IMR-90 (cell line): Measurements from ENCODE around the gene TRAPPC3. TPM values are rescaled to one million over a fixed set of nuclear protein-coding genes. Genes with fewer than 3 reads are reported as not detected.

Experiments
- ATAC-seq: fragments of 200-7000 bp; cut with Tn5 transposase; 2 replicates; pipeline ENCODE4 v1.9.1; 2020; ENCODE audit warnings: low read depth, mild to moderate bottlenecking, moderate library complexity
- BruUV-seq: library from RNA; stranded (reverse); fragments of 400-500 nt; replicated peaks from 2 replicates; lab custom pipeline; 2021; lab: Mats Ljungman, UMichigan
- CTCF ChIA-PET: fragments of 300-600 bp; formaldehyde crosslinking; extraction: SDS; loops from one replicate; lab custom pipeline; 2021; ENCODE audit warnings: antibody characterized with exemption; lab: Yijun Ruan, JAX
- POLR2A ChIA-PET: fragments of 300-600 bp; sonication (Branson Sonifier 250); formaldehyde crosslinking; loops from one replicate; lab custom pipeline; 2022; ENCODE audit warnings: antibody characterized with exemption; ENCODE audit not compliant: unreplicated experiment; lab: Charles Lee
- DNase-seq: peaks from one replicate; pipeline ENCODE4 v3.0.0; 2013
- H2AFZ ChIP-seq: replicated peaks from 2 replicates; pipeline ENCODE3; 2013; ENCODE audit warnings: low read length, mild to moderate bottlenecking; ENCODE audit not compliant: poor library complexity
- H2AK5ac ChIP-seq: 2 replicates; pipeline ENCODE4 v1.6.1; 2013; ENCODE audit warnings: low read depth, low read length, inconsistent platforms
- H2AK9ac ChIP-seq: replicated peaks from 2 replicates; pipeline ENCODE3; 2013; ENCODE audit warnings: mild to moderate bottlenecking, low read depth, low read length, moderate library complexity; ENCODE audit not compliant: poor library complexity
- H2BK120ac ChIP-seq: 2 replicates; pipeline ENCODE4 v1.6.1; 2013; ENCODE audit warnings: low read depth, low read length, inconsistent platforms
- H2BK15ac ChIP-seq: 3 replicates; pipeline ENCODE4 v1.6.1; 2013; ENCODE audit warnings: low read depth, low read length, inconsistent platforms
- H2BK20ac ChIP-seq: 2 replicates; pipeline ENCODE4 v1.6.1; 2013; ENCODE audit warnings: low read depth, mild to moderate bottlenecking, inconsistent platforms, low read length, moderate library complexity
- H2BK5ac ChIP-seq: 2 replicates; pipeline ENCODE4 v1.6.1; 2013; ENCODE audit warnings: mild to moderate bottlenecking, low read depth, low read length, inconsistent platforms; ENCODE audit not compliant: poor library complexity, severe bottlenecking
- H3K14ac ChIP-seq: replicated peaks from 2 replicates; pipeline ENCODE4 v1.6.1; 2013; ENCODE audit warnings: low read depth, low read length, inconsistent platforms
- H3K18ac ChIP-seq: 2 replicates; pipeline ENCODE4 v1.6.1; 2013; ENCODE audit warnings: low read depth, low read length, control low read depth
- H3K23ac ChIP-seq: 2 replicates; pipeline ENCODE4 v1.6.1; 2013; ENCODE audit warnings: low read depth, low read length, inconsistent platforms
- H3K27ac ChIP-seq: 2 replicates; pipeline ENCODE4 v1.5.1; 2013; ENCODE audit warnings: mild to moderate bottlenecking, control low read depth, low read length; ENCODE audit not compliant: insufficient read depth
- H3K27me3 ChIP-seq: 2 replicates; pipeline ENCODE4 v1.6.1; 2013; ENCODE audit warnings: low read length; ENCODE audit not compliant: control insufficient read depth, insufficient read depth
- H3K36me3 ChIP-seq: 2 replicates; pipeline ENCODE4 v1.6.1; 2013; ENCODE audit warnings: low read length, mixed read lengths; ENCODE audit not compliant: control insufficient read depth, insufficient read depth
- H3K4ac ChIP-seq: 2 replicates; pipeline ENCODE4 v1.6.1; 2013; ENCODE audit warnings: low read depth, low read length, inconsistent platforms
- H3K4me1 ChIP-seq: 2 replicates; pipeline ENCODE4 v1.6.1; 2013; ENCODE audit warnings: low read length, mixed read lengths; ENCODE audit not compliant: control insufficient read depth, insufficient read depth
- H3K4me2 ChIP-seq: 2 replicates; pipeline ENCODE4 v1.6.1; 2013; ENCODE audit warnings: low read depth, mild to moderate bottlenecking, control low read depth, low read length, moderate library complexity
- H3K4me3 ChIP-seq: 2 replicates; pipeline ENCODE4 v1.5.1; 2013; ENCODE audit warnings: low read depth, mild to moderate bottlenecking, control low read depth, low read length, moderate library complexity; ENCODE audit not compliant: insufficient read depth
- H3K56ac ChIP-seq: 2 replicates; pipeline ENCODE4 v1.6.1; 2013; ENCODE audit warnings: low read length, inconsistent platforms; ENCODE audit not compliant: insufficient read depth; ENCODE audit errors: extremely low read depth
- H3K79me1 ChIP-seq, 2 experiments: 2 replicates each; pipeline ENCODE4 v1.6.1; 2013; ENCODE audit warnings: low read length in 2 of 2, inconsistent platforms in 1 of 2, low read depth in 1 of 2
- H3K9ac ChIP-seq: 2 replicates; pipeline ENCODE4 v1.6.1; 2013; ENCODE audit warnings: low read depth, low read length, control low read depth
- H3K9me1 ChIP-seq: 2 replicates; pipeline ENCODE4 v1.6.1; 2013; ENCODE audit warnings: low read length, inconsistent platforms; ENCODE audit not compliant: insufficient read depth
- H3K9me3 ChIP-seq: 2 replicates; pipeline ENCODE4 v1.6.1; 2013; ENCODE audit warnings: low read length; ENCODE audit not compliant: control insufficient read depth, insufficient read depth
- H4K20me1 ChIP-seq: 2 replicates; pipeline ENCODE4 v1.6.1; 2013; ENCODE audit warnings: low read length, inconsistent platforms; ENCODE audit not compliant: insufficient read depth
- H4K5ac ChIP-seq: 2 replicates; pipeline ENCODE4 v1.6.1; 2013; ENCODE audit warnings: mild to moderate bottlenecking, low read depth, low read length, control low read depth
- H4K8ac ChIP-seq, 2 experiments: 2 replicates each; pipeline ENCODE4 v1.6.1; 2013; ENCODE audit warnings: low read depth in 2 of 2, low read length in 2 of 2, control low read depth in 1 of 2, inconsistent platforms in 1 of 2
- H4K91ac ChIP-seq: 2 replicates; pipeline ENCODE4 v1.6.1; 2013; ENCODE audit warnings: low read depth, low read length, inconsistent platforms; ENCODE audit not compliant: insufficient read depth
- CHD1 ChIP-seq: IDR thresholded peaks from 2 replicates; pipeline ENCODE4 v1.6.1; 2012; ENCODE audit warnings: low read depth, low read length, improper control_type of control experiment
- MAFK ChIP-seq: IDR thresholded peaks from 2 replicates; pipeline ENCODE4 v1.6.1; 2012; ENCODE audit warnings: low read depth, low read length, improper control_type of control experiment
- MAZ ChIP-seq: IDR thresholded peaks from 2 replicates; pipeline ENCODE4 v1.6.1; 2012; ENCODE audit warnings: low read depth, mild to moderate bottlenecking, low read length, improper control_type of control experiment, moderate library complexity, borderline replicate concordance
- MXI1 ChIP-seq: IDR thresholded peaks from 2 replicates; pipeline ENCODE4 v1.6.1; 2012; ENCODE audit warnings: low read depth, mild to moderate bottlenecking, low read length, moderate library complexity, borderline replicate concordance
- RFX5 ChIP-seq: IDR thresholded peaks from 2 replicates; pipeline ENCODE4 v1.8.0; 2012; ENCODE audit warnings: low read depth, mild to moderate bottlenecking, low read length, moderate library complexity
- SMC3 ChIP-seq: fragments of 150-350 bp; IDR thresholded peaks from 2 replicates; pipeline ENCODE4 v1.6.1; 2016; ENCODE audit warnings: low read depth, mild to moderate bottlenecking, antibody characterized with exemption, low read length, moderate library complexity
- WGBS, 2 experiments: methylation state at CpG; one replicate each; pipeline versions ENCODE4 v1.1.5 to v1.1.7; 2013; ENCODE audit warnings: missing lambda C conversion rate in 2 of 2; ENCODE audit not compliant: insufficient read length in 1 of 2; ENCODE audit errors: extremely low coverage in 2 of 2; 5-methylcytosine and 5-hydroxymethylcytosine counted together
- dilution Hi-C: fragments of 300-500 bp; cut with HindIII; formaldehyde crosslinking; loops from one replicate; pipeline ENCODE4 v1.14.3; 2018; ENCODE audit warnings: low sequenced_read_pairs; ENCODE audit not compliant: unreplicated experiment
- in situ Hi-C: fragments of 300-500 bp; cut with MboI; formaldehyde crosslinking; loops from 3 replicates; pipeline ENCODE4 v1.14.3; 2019; ENCODE audit warnings: low sequenced_read_pairs, inconsistent platforms, mixed read lengths
- intact Hi-C: fragments of 100-400 bp; cut with micrococcal nuclease; formaldehyde crosslinking; loops from 2 replicates; pipeline ENCODE4 v1.10.0; 2022
- polyA plus RNA-seq, 3 experiments: library from polyadenylated mRNA; depleted of rRNA; stranded (reverse); fragments of >200 nt; gene quantifications; 2 replicates each; pipeline ENCODE4 v1.2.3, GENCODE V29; 2012; ENCODE audit warnings: low replicate concordance in 1 of 3
- total RNA-seq: library from RNA; depleted of rRNA; stranded (reverse); fragments of >200 nt; gene quantifications from 2 replicates; pipeline ENCODE4 v1.2.3, GENCODE V29; 2012
- TF ChIP-seq, protein P1 (sequence below): fragments of 150-350 bp; IDR thresholded peaks from 2 replicates; pipeline ENCODE4 v1.6.1; 2017; ENCODE audit warnings: mild to moderate bottlenecking, antibody characterized with exemption, low read length, low read depth
- TF ChIP-seq, protein P2 (sequence below): fragments of 150-350 bp; IDR thresholded peaks from 2 replicates; pipeline ENCODE4 v1.6.1; 2016; ENCODE audit warnings: low read depth, mild to moderate bottlenecking, low read length, moderate library complexity, borderline replicate concordance
- TF ChIP-seq, protein P3 (sequence below): conservative IDR thresholded peaks from 2 replicates; pipeline ENCODE4 v1.5.1; 2012; ENCODE audit warnings: mild to moderate bottlenecking, low read depth, low read length, improper control_type of control experiment

The TRAPPC3 gene
- total and polyA plus RNA-seq, 2 of the 4 experiments (the other 2 are of a cell fraction): 76.0 to 77.8 TPM

DNA sequence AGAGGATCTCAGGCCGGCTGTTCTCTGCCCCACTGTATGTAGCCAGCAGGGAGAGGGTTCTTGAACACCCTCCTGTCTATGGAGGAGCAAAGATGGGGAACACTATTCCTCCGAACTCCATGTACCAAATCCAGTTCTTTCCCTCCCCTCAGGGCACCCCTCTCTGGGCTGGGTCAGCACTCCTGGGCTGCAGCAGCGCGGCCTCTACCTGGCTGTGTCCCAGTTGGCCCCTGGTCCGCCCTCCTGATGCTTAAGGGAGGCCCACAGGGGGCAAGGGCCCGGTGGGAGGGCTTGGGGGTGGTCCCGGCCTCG is 61.1 kb downstream of the TRAPPC3 start (continued):
- TF ChIP-seq, protein P1, sequence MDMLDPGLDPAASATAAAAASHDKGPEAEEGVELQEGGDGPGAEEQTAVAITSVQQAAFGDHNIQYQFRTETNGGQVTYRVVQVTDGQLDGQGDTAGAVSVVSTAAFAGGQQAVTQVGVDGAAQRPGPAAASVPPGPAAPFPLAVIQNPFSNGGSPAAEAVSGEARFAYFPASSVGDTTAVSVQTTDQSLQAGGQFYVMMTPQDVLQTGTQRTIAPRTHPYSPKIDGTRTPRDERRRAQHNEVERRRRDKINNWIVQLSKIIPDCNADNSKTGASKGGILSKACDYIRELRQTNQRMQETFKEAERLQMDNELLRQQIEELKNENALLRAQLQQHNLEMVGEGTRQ: no peak
- TF ChIP-seq CHD1: no peak
- TF ChIP-seq SMC3: no peak

DNA sequence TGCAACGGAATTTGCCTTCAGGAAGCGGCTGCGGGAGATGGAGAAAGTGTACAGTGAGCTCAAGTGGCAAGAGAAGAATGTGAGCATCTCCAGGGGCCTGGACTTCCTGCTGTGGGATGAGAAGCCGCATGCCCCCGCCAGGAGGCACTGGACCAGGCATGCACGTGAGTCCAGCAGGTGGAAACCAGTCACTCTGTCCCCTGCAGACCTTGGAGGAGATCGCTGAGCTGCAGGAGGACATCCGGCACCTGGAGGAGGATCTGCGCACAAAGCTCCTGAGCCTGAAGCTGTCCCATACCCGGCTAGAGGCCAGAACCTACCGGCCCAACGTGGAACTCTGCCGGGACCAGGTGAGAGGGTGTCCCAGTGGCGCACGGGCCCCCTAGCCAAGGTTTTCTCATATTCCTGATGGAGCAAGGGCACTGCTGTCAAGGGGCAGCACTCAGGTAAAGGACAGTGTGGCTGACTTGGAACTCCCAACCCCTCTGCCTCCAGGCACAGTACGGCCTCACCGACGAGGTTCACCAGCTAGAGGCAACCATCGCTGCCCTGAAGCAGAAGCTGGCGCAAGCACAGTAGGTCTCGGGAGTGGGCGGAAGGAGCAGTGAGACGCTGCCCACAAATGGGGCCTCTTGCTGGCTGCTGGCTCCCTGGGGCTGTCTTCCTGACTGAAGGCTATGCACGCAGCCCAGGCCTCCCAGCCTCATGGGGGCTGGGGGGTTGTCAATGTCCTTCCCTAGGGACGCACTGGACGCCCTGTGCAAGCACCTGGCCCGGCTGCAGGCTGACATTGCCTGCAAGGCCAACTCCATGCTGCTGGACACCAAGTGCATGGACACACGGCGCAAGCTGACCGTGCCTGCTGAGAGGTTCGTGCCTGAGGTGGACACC is 61.8 kb downstream of the TRAPPC3 start:
- intact Hi-C loops: loop anchor here (1.0 to 10.0 kb wide), 2 partner anchors 153 to 204 kb away; partner anchors contain the start of genes AGO1 and AGO3
- no peak for TF ChIP-seq RFX5
- TF ChIP-seq MAFK: no peak
- TF ChIP-seq, protein P1: no peak
- TF ChIP-seq MAZ: no peak
- TF ChIP-seq, protein P2, sequence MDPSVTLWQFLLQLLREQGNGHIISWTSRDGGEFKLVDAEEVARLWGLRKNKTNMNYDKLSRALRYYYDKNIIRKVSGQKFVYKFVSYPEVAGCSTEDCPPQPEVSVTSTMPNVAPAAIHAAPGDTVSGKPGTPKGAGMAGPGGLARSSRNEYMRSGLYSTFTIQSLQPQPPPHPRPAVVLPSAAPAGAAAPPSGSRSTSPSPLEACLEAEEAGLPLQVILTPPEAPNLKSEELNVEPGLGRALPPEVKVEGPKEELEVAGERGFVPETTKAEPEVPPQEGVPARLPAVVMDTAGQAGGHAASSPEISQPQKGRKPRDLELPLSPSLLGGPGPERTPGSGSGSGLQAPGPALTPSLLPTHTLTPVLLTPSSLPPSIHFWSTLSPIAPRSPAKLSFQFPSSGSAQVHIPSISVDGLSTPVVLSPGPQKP: no peak
- TF ChIP-seq CHD1: no peak
- TF ChIP-seq MXI1: no peak
- TF ChIP-seq, protein P3, sequence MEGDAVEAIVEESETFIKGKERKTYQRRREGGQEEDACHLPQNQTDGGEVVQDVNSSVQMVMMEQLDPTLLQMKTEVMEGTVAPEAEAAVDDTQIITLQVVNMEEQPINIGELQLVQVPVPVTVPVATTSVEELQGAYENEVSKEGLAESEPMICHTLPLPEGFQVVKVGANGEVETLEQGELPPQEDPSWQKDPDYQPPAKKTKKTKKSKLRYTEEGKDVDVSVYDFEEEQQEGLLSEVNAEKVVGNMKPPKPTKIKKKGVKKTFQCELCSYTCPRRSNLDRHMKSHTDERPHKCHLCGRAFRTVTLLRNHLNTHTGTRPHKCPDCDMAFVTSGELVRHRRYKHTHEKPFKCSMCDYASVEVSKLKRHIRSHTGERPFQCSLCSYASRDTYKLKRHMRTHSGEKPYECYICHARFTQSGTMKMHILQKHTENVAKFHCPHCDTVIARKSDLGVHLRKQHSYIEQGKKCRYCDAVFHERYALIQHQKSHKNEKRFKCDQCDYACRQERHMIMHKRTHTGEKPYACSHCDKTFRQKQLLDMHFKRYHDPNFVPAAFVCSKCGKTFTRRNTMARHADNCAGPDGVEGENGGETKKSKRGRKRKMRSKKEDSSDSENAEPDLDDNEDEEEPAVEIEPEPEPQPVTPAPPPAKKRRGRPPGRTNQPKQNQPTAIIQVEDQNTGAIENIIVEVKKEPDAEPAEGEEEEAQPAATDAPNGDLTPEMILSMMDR: no peak

More for the DNA sequence above, 61.8 kb downstream of the TRAPPC3 start:
- no peak overlapping the region for H3K23ac ChIP-seq
- H3K18ac ChIP-seq: no peak overlapping the region
- ChIA-PET POLR2A (no interaction called here), CTCF (no interaction called here)
- H4K5ac ChIP-seq: peak overlapping the region; percentile 99
- no peak overlapping the region for H3K27ac ChIP-seq
- DNase-seq (no peak), ATAC-seq (no peak)
- H4K91ac ChIP-seq: no peak overlapping the region; the same call in 1 of the 2 replicates
- no peak overlapping the region; the same call in 1 of the 2 replicates for H3K4ac ChIP-seq
- no peak overlapping the region for H2BK5ac ChIP-seq
- peaks cover 29 to 37% of the 10 kb centered on the region in 2 experiments for H3K79me1 ChIP-seq
- no peaks in the 10 kb centered on the region for H3K27me3 ChIP-seq
- H2BK120ac ChIP-seq: no peak overlapping the region
- no TSS peak for BruUV-seq
- H2AFZ ChIP-seq: peak overlapping the region; percentile 100
- H3K9me3 ChIP-seq: no peaks in the 10 kb centered on the region
- no peak overlapping the region for H2BK20ac ChIP-seq
- no peak overlapping the region for H3K4me3 ChIP-seq
- no peak overlapping the region for H3K14ac ChIP-seq
- H2AK9ac ChIP-seq: peak overlapping the region; percentile 87
- no peak overlapping the region for H3K56ac ChIP-seq
- no peak overlapping the region for H3K4me2 ChIP-seq
- peaks cover 2% of the 10 kb centered on the region; the same call in 1 of the 2 replicates for H3K4me1 ChIP-seq
- in situ Hi-C loops (no loop called here), dilution Hi-C loops (no loop called here)
- WGBS, 2 experiments: 86% methylated on average over 19 of the region's 31 CpGs; no CpG with 5 or more reads in 1 of the 2 experiments
- no peak overlapping the region for H2BK15ac ChIP-seq
- no peak overlapping the region for H3K9ac ChIP-seq
- H2AK5ac ChIP-seq: 0 out of 2 replicates have a peak overlapping the region, but pooled peaks have one; percentile 16
- peak overlapping the region; percentile 97 to 99 for H4K8ac ChIP-seq
- H3K9me1 ChIP-seq: peaks cover 8% of the 10 kb centered on the region; the same call in 1 of the 2 replicates
- peaks cover 10% of the 10 kb centered on the region for H3K36me3 ChIP-seq
- H4K20me1 ChIP-seq: peaks cover 7% of the 10 kb centered on the region; the same call in 1 of the 2 replicates
